ENCODE data around the gene MRPS25. TPM values are rescaled to one million over a fixed set of nuclear protein-coding genes. Genes with fewer than 3 reads are reported as not detected.

MRPS25 gene
- total RNA-seq, 1 experiment from 2014 or later: 58.3 TPM

- no peaks in the 10 kb centered on the region for H4K20me1 ChIP-seq (ENCODE audit: insufficient read depth)
- BruUV-seq (replicated peaks): no TSS peak
- H3K9me3 ChIP-seq (ENCODE audit: control insufficient read depth in 1 of 2, insufficient read depth in 1 of 2, low read depth in 1 of 2, low read length in 2 of 2): no peaks in the 10 kb centered on the region
- no peaks in the 10 kb centered on the region for H3K27me3 ChIP-seq (ENCODE audit: insufficient read depth, low read length)
- intact Hi-C loops (cut with micrococcal nuclease): no loop called here
- ChIA-PET CTCF (no interaction called here), RAD21 (ENCODE audit: low non-redundant PET in 1 of 2, low total read pairs in 2 of 2, uncharacterized antibody in 2 of 2, unreplicated experiment in 2 of 2) (no interaction called here), POLR2A (no interaction called here)
- no peak for ATAC-seq
- H3K4me3 ChIP-seq (replicated peaks in 1 of 2; ENCODE audit: low read depth in 1 of 2, low read length in 2 of 2): no peak overlapping the region
- no peak overlapping the region for H3K27ac ChIP-seq (ENCODE audit: low read depth, low read length)
- DNase-seq (ENCODE audit: low read depth, low spot score): no peak
- H3K9ac ChIP-seq (ENCODE audit: low read length): no peak overlapping the region
- no peak overlapping the region for H2AFZ ChIP-seq (ENCODE audit: low read depth, low read length, poor library complexity, severe bottlenecking)
- H3K9me2 ChIP-seq (ENCODE audit: insufficient read depth): no peaks in the 10 kb centered on the region
- H3K36me3 ChIP-seq (ENCODE audit: control insufficient read depth in 1 of 2, insufficient read depth in 2 of 2, low read length in 2 of 2): no peaks in the 10 kb centered on the region
- H3K4me1 ChIP-seq (ENCODE audit: control insufficient read depth in 1 of 2, insufficient read depth in 2 of 2, low read length in 2 of 2): peaks cover 5 to 16% of the 10 kb centered on the region in 2 experiments; a peak in 3 of 4 replicates
- no peak overlapping the region for H3K4me2 ChIP-seq (ENCODE audit: low read length)
- TF ChIP-seq CEBPB (IDR thresholded peaks at IDR 0.05; ENCODE audit: low read depth): no peak
- TF ChIP-seq ELF1 (IDR thresholded peaks at IDR 0.05; ENCODE audit: borderline replicate concordance, low read depth): no peak
- H3K79me2 ChIP-seq (ENCODE audit: insufficient read depth, low read length): peaks cover 16% of the 10 kb centered on the region
Observed at GRCh38 chr3:15102256-15102655, 37.1 kb upstream of the MRPS25 start.

- TF ChIP-seq EGR1 (IDR thresholded peaks at IDR 0.05; ENCODE audit: low read depth): no peak
- TF ChIP-seq POLR2AphosphoS5 (IDR thresholded peaks at IDR 0.05; ENCODE audit: low read depth, low read length): no peak
- TF ChIP-seq EZH2phosphoT487 (IDR thresholded peaks at IDR 0.05; ENCODE audit: borderline replicate concordance): no peak
- no peak for TF ChIP-seq ZBTB33 (IDR thresholded peaks at IDR 0.05; ENCODE audit: extremely low read depth, insufficient replicate concordance, low read length)
- TF ChIP-seq ELF1 (IDR thresholded peaks at IDR 0.05; ENCODE audit: borderline replicate concordance, low read depth): no peak
- intact Hi-C loops (cut with micrococcal nuclease): no loop called here
- no peak for DNase-seq (ENCODE audit: low read depth, low spot score)
- peak overlapping the region; percentile 88 for H3K4me2 ChIP-seq (ENCODE audit: low read length)
- H3K27me3 ChIP-seq (ENCODE audit: insufficient read depth, low read length): no peaks in the 10 kb centered on the region
- H3K4me3 ChIP-seq (replicated peaks in 1 of 2; ENCODE audit: low read depth in 1 of 2, low read length in 2 of 2): peak overlapping the region; percentile 99 to 100
- H3K9me3 ChIP-seq (ENCODE audit: control insufficient read depth in 1 of 2, insufficient read depth in 1 of 2, low read depth in 1 of 2, low read length in 2 of 2): no peaks in the 10 kb centered on the region
- peak overlapping the region; percentile 79 for H2AFZ ChIP-seq (ENCODE audit: low read depth, low read length, poor library complexity, severe bottlenecking)
- H3K79me2 ChIP-seq (ENCODE audit: insufficient read depth, low read length): peaks cover 30% of the 10 kb centered on the region
- H3K9ac ChIP-seq (ENCODE audit: low read length): peak overlapping the region; percentile 87
- CTCF ChIA-PET: interaction anchor here (0.9 kb wide), 1 partner anchor 8 kb away, joined by 4 read pairs; no protein-coding TSS in a partner anchor
- H3K9me2 ChIP-seq (ENCODE audit: insufficient read depth): no peaks in the 10 kb centered on the region
- BruUV-seq (replicated peaks): TSS peak; percentile 97
- peak overlapping the region; percentile 46 for H3K27ac ChIP-seq (ENCODE audit: low read depth, low read length)
- peak; percentile 32 for ATAC-seq
- RAD21 ChIA-PET (ENCODE audit: low non-redundant PET in 1 of 2, low total read pairs in 2 of 2, uncharacterized antibody in 2 of 2, unreplicated experiment in 2 of 2): no interaction called here
- peaks cover 0 to 16% of the 10 kb centered on the region in 2 experiments; a peak in 3 of 4 replicates for H3K36me3 ChIP-seq (ENCODE audit: control insufficient read depth in 1 of 2, insufficient read depth in 2 of 2, low read length in 2 of 2)
- H3K4me1 ChIP-seq (ENCODE audit: control insufficient read depth in 1 of 2, insufficient read depth in 2 of 2, low read length in 2 of 2): peaks cover 5 to 16% of the 10 kb centered on the region in 2 experiments; a peak in 3 of 4 replicates
- POLR2A ChIA-PET: no interaction called here
- no peaks in the 10 kb centered on the region for H4K20me1 ChIP-seq (ENCODE audit: insufficient read depth)
Observed at GRCh38 chr3:15099364-15100098, 34.4 kb upstream of the MRPS25 start.
